Prostate gland (tissue), 2 donors: ENCODE data around the gene GTF3C2. TPM values are rescaled to one million over a fixed set of nuclear protein-coding genes. Genes with fewer than 3 reads are reported as not detected.

Experiments used
- DNase-seq: peaks from one replicate; pipeline ENCODE4 v3.0.0-alpha.2; 2019; ENCODE audit warnings: low spot score
- H3K27ac ChIP-seq, 2 donors: fragments of 200-600 bp; sonication (generic); 2 replicates each; pipeline ENCODE4 v1.5.1; 2017 to 2019
- H3K27me3 ChIP-seq: fragments of 200-600 bp; sonication (generic); replicated peaks from 2 replicates; pipeline ENCODE4 v1.5.1; 2019; ENCODE audit not compliant: insufficient read depth
- H3K36me3 ChIP-seq, 2 donors: fragments of 200-600 bp; sonication (generic); 1 replicate in 1 of 2; 2 replicates in 1 of 2; pipeline versions ENCODE4 v1.5.1 to v1.8.1; 2017 to 2019
- H3K4me1 ChIP-seq: fragments of 200-600 bp; sonication (generic); replicated peaks from 2 replicates; pipeline ENCODE4 v1.5.1; 2019
- H3K4me3 ChIP-seq, 2 donors: fragments of 200-600 bp; sonication (generic); 2 replicates each; pipeline ENCODE4 v1.5.1; 2017 to 2019
- H3K9me3 ChIP-seq: fragments of 200-600 bp; sonication (generic); 2 replicates; pipeline ENCODE4 v1.5.1; 2017
- POLR2A ChIP-seq: fragments of 450-650 bp; IDR thresholded peaks from one replicate; pipeline ENCODE4 v1.6.1; 2016; ENCODE audit warnings: antibody characterized with exemption, mild to moderate bottlenecking
- POLR2AphosphoS5 ChIP-seq: sonication (generic); formaldehyde crosslinking; IDR thresholded peaks from one replicate; pipeline ENCODE4 v1.6.1; 2017; ENCODE audit warnings: antibody characterized with exemption
- whole genome bisulfite sequencing: methylation state at CpG from one replicate; pipeline ENCODE4 v1.1.5; 2018; 5-methylcytosine and 5-hydroxymethylcytosine counted together
- intact Hi-C: fragments of 100-400 bp; cut with DNase I; formaldehyde crosslinking; loops from one replicate; pipeline ENCODE4 v1.14.2; 2022
- total RNA-seq, 2 donors: library from RNA; depleted of rRNA; stranded (reverse); fragments of >200 nt; gene quantifications; one replicate each; pipeline ENCODE4 v1.1.0, GENCODE V29; 2016
- TF ChIP-seq, protein P1 (sequence below), 4 experiments: fragments of 200-600 bp in 2 of 4; fragments of 450-650 bp in 2 of 4; sonication (generic) in 2 of 4; IDR thresholded peaks; 1 replicate in 3 of 4; 2 replicates in 1 of 4; pipeline ENCODE4 v1.5.1; 2016 to 2019; ENCODE audit warnings: antibody characterized with exemption in 4 of 4, mild to moderate bottlenecking in 2 of 4, moderate library complexity in 2 of 4

The GTF3C2 gene
- total RNA-seq, 2 donors from 2014 or later = 41.2 to 66.1 TPM

GRCh38 chr2:27372937-27373336, 16.4 kb upstream of the GTF3C2 start:
- Histone ChIP-seq H3K4me1 (peaks cover 19% of the 10 kb centered on the region), H3K4me3 (no peak overlapping the region), H3K27me3 (no peaks in the 10 kb centered on the region), H3K36me3 (peaks cover 13 to 20% of the 10 kb centered on the region in 2 donors), H3K9me3 (no peaks in the 10 kb centered on the region), H3K27ac (peak overlapping the region in 1 of 2 donors; percentile 91)
- WGBS = 93% methylated on average over 6 of the region's 6 CpGs
- TF ChIP-seq POLR2A (no peak), POLR2AphosphoS5 (no peak)
- TF ChIP-seq, protein P1, sequence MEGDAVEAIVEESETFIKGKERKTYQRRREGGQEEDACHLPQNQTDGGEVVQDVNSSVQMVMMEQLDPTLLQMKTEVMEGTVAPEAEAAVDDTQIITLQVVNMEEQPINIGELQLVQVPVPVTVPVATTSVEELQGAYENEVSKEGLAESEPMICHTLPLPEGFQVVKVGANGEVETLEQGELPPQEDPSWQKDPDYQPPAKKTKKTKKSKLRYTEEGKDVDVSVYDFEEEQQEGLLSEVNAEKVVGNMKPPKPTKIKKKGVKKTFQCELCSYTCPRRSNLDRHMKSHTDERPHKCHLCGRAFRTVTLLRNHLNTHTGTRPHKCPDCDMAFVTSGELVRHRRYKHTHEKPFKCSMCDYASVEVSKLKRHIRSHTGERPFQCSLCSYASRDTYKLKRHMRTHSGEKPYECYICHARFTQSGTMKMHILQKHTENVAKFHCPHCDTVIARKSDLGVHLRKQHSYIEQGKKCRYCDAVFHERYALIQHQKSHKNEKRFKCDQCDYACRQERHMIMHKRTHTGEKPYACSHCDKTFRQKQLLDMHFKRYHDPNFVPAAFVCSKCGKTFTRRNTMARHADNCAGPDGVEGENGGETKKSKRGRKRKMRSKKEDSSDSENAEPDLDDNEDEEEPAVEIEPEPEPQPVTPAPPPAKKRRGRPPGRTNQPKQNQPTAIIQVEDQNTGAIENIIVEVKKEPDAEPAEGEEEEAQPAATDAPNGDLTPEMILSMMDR (IDR thresholded peaks at IDR 0.05) = no peak
- no peak for DNase-seq
- intact Hi-C loops = loop anchor here (10.0 kb wide), 1 partner anchor 158 kb away; the partner anchor contains the start of genes ATRAID, CAD and SLC5A6

DNA sequence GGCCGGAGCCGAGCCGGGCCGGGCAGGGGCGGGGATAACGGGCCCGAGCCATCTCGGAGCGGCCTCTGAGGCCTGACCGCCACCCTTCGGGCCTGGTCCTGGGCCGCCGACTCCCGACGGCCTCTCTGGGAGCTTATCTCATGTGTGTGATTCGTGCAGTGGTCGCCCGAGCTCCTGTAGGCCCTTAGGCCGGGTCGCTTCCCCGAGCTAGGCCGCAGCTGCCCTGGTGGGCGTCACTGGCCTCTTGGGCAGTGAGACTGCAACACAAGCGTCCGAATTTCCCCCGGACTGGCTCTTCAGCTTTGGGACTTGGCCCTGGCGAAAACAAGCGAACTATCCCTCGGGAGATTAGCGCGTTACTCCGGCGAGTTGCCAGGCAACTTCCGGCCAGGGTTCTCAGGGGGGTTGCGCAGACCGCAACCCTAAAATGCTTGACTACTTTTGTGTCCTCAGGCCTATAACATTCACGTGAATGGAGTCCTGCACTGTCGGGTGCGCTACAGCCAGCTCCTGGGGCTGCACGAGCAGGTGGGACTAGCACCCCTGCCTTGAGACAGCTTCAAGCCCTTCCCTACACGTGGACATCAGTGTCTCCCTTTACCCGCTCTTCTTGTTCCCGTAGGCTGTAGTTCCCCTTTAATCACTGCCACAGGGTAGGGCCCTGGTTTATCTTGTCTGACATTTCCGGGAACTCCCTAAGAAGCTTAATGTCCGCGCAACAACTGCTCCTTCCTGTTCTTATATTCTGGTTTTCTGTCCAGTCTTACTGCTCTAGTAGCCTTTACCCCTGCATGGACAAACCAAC, 14.5 kb upstream of the GTF3C2 start:
- TF ChIP-seq, protein P1 (IDR thresholded peaks at IDR 0.05) = no peak
- peak; percentile 5 for TF ChIP-seq POLR2AphosphoS5
- peak; percentile 15 for TF ChIP-seq POLR2A
- intact Hi-C loops = loop anchor here (10.0 kb wide), 1 partner anchor 156 kb away; the partner anchor contains the start of genes ATRAID, CAD and SLC5A6
- peak overlapping the region; percentile 71 to 82 for H3K4me3 ChIP-seq
- 2% methylated on average over 24 of the region's 46 CpGs for WGBS
- no peaks in the 10 kb centered on the region for H3K27me3 ChIP-seq
- H3K9me3 ChIP-seq = no peaks in the 10 kb centered on the region
- peak; percentile 27 for DNase-seq
- peak overlapping the region; percentile 83 to 91 for H3K27ac ChIP-seq
- peaks cover 23 to 30% of the 10 kb centered on the region in 2 donors for H3K36me3 ChIP-seq
- peaks cover 19% of the 10 kb centered on the region for H3K4me1 ChIP-seq

GRCh38 chr2:27370026-27370815, 13.7 kb upstream of the GTF3C2 start, which contains the start of the genes EIF2B4 and SNX17:
TSS of gene EIF2B4 (minus strand) at chr2:27370338. CDS start at chr2:27370314, 24 bp downstream.
TSS of gene SNX17 (plus strand) at chr2:27370616. CDS start at chr2:27370744, 128 bp downstream.
- H3K4me1 ChIP-seq = peaks cover 19% of the 10 kb centered on the region
- DNase-seq = peak; percentile 99
- H3K9me3 ChIP-seq = no peaks in the 10 kb centered on the region
- peak within 1 kb of the TSS; percentile 83 to 91 for H3K27ac ChIP-seq
- under 1% methylated on average over 80 of the region's 85 CpGs for WGBS
- TF ChIP-seq POLR2AphosphoS5 (peak; percentile 99), POLR2A (peak; percentile 60)
- TF ChIP-seq, protein P1 (IDR thresholded peaks at IDR 0.05) = peak; percentile 54 to 94 (median 80)
- no peaks in the 10 kb centered on the region for H3K27me3 ChIP-seq
- H3K36me3 ChIP-seq = peaks cover 15 to 27% of the 10 kb centered on the region in 2 donors
- H3K4me3 ChIP-seq = peak within 1 kb of the TSS; percentile 71 to 82
- intact Hi-C loops = loop anchor here (10.0 kb wide), 1 partner anchor 155 kb away; the partner anchor contains the start of genes ATRAID, CAD and SLC5A6

- peak overlapping the region; percentile 71 to 82 for H3K4me3 ChIP-seq
- H3K27ac ChIP-seq = peak overlapping the region; percentile 83 to 91
- H3K4me1 ChIP-seq = peaks cover 19% of the 10 kb centered on the region
- peaks cover 17 to 20% of the 10 kb centered on the region in 2 donors for H3K36me3 ChIP-seq
- intact Hi-C loops = loop anchor here (5.0 to 10.0 kb wide), 2 partner anchors 42 to 155 kb away; partner anchors contain the start of genes ATRAID, CAD and SLC5A6
- no peaks in the 10 kb centered on the region for H3K9me3 ChIP-seq
- H3K27me3 ChIP-seq = no peaks in the 10 kb centered on the region
- no peak for TF ChIP-seq POLR2A
- TF ChIP-seq, protein P1 (IDR thresholded peaks at IDR 0.05) = no peak
- no peak for TF ChIP-seq POLR2AphosphoS5
- WGBS = under 1% methylated on average over 18 of the region's 18 CpGs
- DNase-seq = no peak
These were observed 13.0 kb upstream of the GTF3C2 start for GRCh38 chr2:27369471-27370025.
